Measurements from ENCODE around the gene BMP7.

DNA sequence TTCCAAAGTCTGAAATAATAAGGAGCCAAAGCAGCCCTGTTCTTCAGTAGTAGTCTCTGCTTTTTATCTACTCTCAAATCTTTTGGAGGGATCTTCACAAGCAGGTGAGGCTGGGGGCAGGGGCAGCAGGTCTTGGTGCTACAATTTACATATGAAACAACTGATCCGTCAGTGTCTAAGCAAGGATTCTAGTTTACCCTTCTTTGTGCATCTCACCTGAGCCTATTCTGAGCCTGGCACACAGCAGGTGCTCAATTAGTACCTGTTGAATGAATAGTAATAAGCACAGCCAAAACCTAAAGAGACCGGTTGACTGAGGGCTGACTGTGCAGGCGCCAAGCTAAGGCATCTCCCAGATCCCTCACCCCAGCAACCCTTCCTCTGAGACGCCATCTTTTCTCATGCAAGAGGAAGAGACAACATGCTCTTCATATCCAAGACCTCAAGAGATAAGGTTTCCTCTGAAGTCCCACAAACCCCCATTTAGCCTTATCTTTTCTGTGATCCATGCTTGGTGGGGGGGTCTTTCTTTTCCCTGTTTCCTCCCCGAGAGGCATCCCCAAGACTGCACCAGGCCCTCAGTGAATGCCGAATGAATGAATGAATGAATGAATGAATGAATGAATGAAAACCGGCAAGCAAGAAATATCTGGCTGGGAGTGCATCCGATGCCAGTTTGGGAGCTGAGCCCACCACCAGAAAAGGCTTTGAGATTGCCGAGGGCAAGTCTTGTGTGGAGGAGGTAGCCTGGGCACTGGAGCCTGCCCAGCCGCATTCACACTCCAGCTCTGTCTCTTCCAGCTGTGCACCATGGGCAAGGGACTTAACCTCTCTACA, 2.9 kb upstream of the BMP7 start:
- TF ChIP-seq POLR2A (IDR thresholded peaks at IDR 0.05): no peak
- TF ChIP-seq, protein P1, sequence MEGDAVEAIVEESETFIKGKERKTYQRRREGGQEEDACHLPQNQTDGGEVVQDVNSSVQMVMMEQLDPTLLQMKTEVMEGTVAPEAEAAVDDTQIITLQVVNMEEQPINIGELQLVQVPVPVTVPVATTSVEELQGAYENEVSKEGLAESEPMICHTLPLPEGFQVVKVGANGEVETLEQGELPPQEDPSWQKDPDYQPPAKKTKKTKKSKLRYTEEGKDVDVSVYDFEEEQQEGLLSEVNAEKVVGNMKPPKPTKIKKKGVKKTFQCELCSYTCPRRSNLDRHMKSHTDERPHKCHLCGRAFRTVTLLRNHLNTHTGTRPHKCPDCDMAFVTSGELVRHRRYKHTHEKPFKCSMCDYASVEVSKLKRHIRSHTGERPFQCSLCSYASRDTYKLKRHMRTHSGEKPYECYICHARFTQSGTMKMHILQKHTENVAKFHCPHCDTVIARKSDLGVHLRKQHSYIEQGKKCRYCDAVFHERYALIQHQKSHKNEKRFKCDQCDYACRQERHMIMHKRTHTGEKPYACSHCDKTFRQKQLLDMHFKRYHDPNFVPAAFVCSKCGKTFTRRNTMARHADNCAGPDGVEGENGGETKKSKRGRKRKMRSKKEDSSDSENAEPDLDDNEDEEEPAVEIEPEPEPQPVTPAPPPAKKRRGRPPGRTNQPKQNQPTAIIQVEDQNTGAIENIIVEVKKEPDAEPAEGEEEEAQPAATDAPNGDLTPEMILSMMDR (IDR thresholded peaks at IDR 0.05): no peak
- no peak for TF ChIP-seq POLR2AphosphoS5 (IDR thresholded peaks at IDR 0.05)
